Stimulated activated naive CD8-positive, alpha-beta T cell treated with anti-CD3 and anti-CD28 coated beads, Interleukin-15, Interleukin-2, amounts not matched to agents 100 ng/mL and 50 ng/mL, for 24 hours (primary cell): ENCODE results near the gene RSPH10B2.
"Not testable (repeated sequence)": the region's sequence is repeated elsewhere in the genome, so short reads cannot be mapped to it uniquely, and the experiment has no call there.

Experiments
- H3K27ac Mint-ChIP-seq: one replicate; pipeline ENCODE4 v1.8.0; 2021; ENCODE audit warnings: mild to moderate bottlenecking, mixed read lengths
- H3K27me3 Mint-ChIP-seq: one replicate; pipeline ENCODE4 v1.8.0; 2021; ENCODE audit warnings: mixed read lengths
- H3K36me3 Mint-ChIP-seq: one replicate; pipeline ENCODE4 v1.8.0; 2021; ENCODE audit warnings: low read depth, mixed read lengths
- H3K4me1 Mint-ChIP-seq: one replicate; pipeline ENCODE4 v1.8.0; 2021; ENCODE audit warnings: low read depth, mixed read lengths
- H3K4me3 Mint-ChIP-seq: one replicate; pipeline ENCODE4 v1.8.0; 2021; ENCODE audit warnings: mild to moderate bottlenecking, mixed read lengths
- H3K9me3 Mint-ChIP-seq: one replicate; pipeline ENCODE4 v1.8.0; 2021; ENCODE audit warnings: mixed read lengths

The RSPH10B2 gene

GRCh38 chr7:6753964-6754363, at the start of gene RSPH10B2:
RSPH10B2 (plus strand) TSS chr7:6754103; CDS start chr7:6757678, 3,575 bp downstream.
- not testable (repeated sequence) for H3K36me3 Mint-ChIP-seq, H3K9me3 Mint-ChIP-seq, H3K4me1 Mint-ChIP-seq, H3K4me3 Mint-ChIP-seq, H3K27ac Mint-ChIP-seq, H3K27me3 Mint-ChIP-seq

- Mint-ChIP-seq H3K4me1 (peaks cover 45% of the 10 kb centered on the region), H3K9me3 (peaks cover 28% of the 10 kb centered on the region), H3K36me3 (peaks cover 33% of the 10 kb centered on the region), H3K4me3 (peak overlapping the region; percentile 97), H3K27ac (peak overlapping the region; percentile 94), H3K27me3 (no peaks in the 10 kb centered on the region)
Measured at GRCh38 chr7:6705959-6706665, 47.8 kb upstream of the RSPH10B2 start.

- peak within 1 kb of the TSS; percentile 97 for H3K4me3 Mint-ChIP-seq
- H3K4me1 Mint-ChIP-seq, result peaks cover 40% of the 10 kb centered on the region
- H3K27me3 Mint-ChIP-seq, result no peaks in the 10 kb centered on the region
- peaks cover 33% of the 10 kb centered on the region for H3K36me3 Mint-ChIP-seq
- H3K27ac Mint-ChIP-seq, result peak within 1 kb of the TSS; percentile 94
- peaks cover 23% of the 10 kb centered on the region for H3K9me3 Mint-ChIP-seq
Measured at GRCh38 chr7:6706666-6707407, 47.1 kb upstream of the RSPH10B2 start, which contains the start of gene ZNF12. ZNF12 (minus strand) TSS chr7:6706947; CDS start chr7:6705173, 1,774 bp downstream.

- H3K27me3 Mint-ChIP-seq, result no peaks in the 10 kb centered on the region
- peaks cover 29% of the 10 kb centered on the region for H3K4me1 Mint-ChIP-seq
- H3K9me3 Mint-ChIP-seq, result peaks cover 13% of the 10 kb centered on the region
- no peak overlapping the region for H3K4me3 Mint-ChIP-seq
- H3K27ac Mint-ChIP-seq, result no peak overlapping the region
- H3K36me3 Mint-ChIP-seq, result peaks cover 25% of the 10 kb centered on the region
Measured at GRCh38 chr7:6708304-6708703, 45.6 kb upstream of the RSPH10B2 start.

- peaks cover 6% of the 10 kb centered on the region for H3K9me3 Mint-ChIP-seq
- no peak overlapping the region for H3K4me3 Mint-ChIP-seq
- peaks cover 21% of the 10 kb centered on the region for H3K4me1 Mint-ChIP-seq
- H3K27me3 Mint-ChIP-seq, result no peaks in the 10 kb centered on the region
- peaks cover 12% of the 10 kb centered on the region for H3K36me3 Mint-ChIP-seq
- no peak overlapping the region for H3K27ac Mint-ChIP-seq
Measured at GRCh38 chr7:6709808-6710207, 44.1 kb upstream of the RSPH10B2 start.

- Mint-ChIP-seq H3K27ac (no peak overlapping the region), H3K4me3 (no peak overlapping the region), H3K36me3 (no peaks in the 10 kb centered on the region), H3K4me1 (no peaks in the 10 kb centered on the region), H3K9me3 (no peaks in the 10 kb centered on the region), H3K27me3 (peaks cover 15% of the 10 kb centered on the region)
Measured at GRCh38 chr7:6714360-6714759, 39.5 kb upstream of the RSPH10B2 start.

GRCh38 chr7:6715898-6716297, 38.0 kb upstream of the RSPH10B2 start:
- H3K27me3 Mint-ChIP-seq, result peaks cover 15% of the 10 kb centered on the region
- H3K9me3 Mint-ChIP-seq, H3K27ac Mint-ChIP-seq, H3K4me3 Mint-ChIP-seq, H3K4me1 Mint-ChIP-seq, H3K36me3 Mint-ChIP-seq: not testable (repeated sequence)

GRCh38 chr7:6718124-6718523, 35.8 kb upstream of the RSPH10B2 start:
- Mint-ChIP-seq H3K4me1 (no peaks in the 10 kb centered on the region), H3K27ac (no peak overlapping the region), H3K27me3 (peaks cover 15% of the 10 kb centered on the region), H3K4me3 (no peak overlapping the region), H3K9me3 (no peaks in the 10 kb centered on the region), H3K36me3 (no peaks in the 10 kb centered on the region)

- H3K27ac Mint-ChIP-seq, H3K4me1 Mint-ChIP-seq, H3K9me3 Mint-ChIP-seq, H3K27me3 Mint-ChIP-seq, H3K4me3 Mint-ChIP-seq, H3K36me3 Mint-ChIP-seq: not testable (repeated sequence)
Measured at GRCh38 chr7:6724351-6724750, 29.6 kb upstream of the RSPH10B2 start.

- no peaks in the 10 kb centered on the region for H3K36me3 Mint-ChIP-seq
- H3K4me3 Mint-ChIP-seq, result no peak overlapping the region
- H3K9me3 Mint-ChIP-seq, result no peaks in the 10 kb centered on the region
- H3K27ac Mint-ChIP-seq, result no peak overlapping the region
- no peaks in the 10 kb centered on the region for H3K27me3 Mint-ChIP-seq
- peaks cover 9% of the 10 kb centered on the region for H3K4me1 Mint-ChIP-seq
Measured at GRCh38 chr7:6725003-6725402, 28.9 kb upstream of the RSPH10B2 start.

GRCh38 chr7:6726341-6726740, 27.6 kb upstream of the RSPH10B2 start:
- H3K36me3 Mint-ChIP-seq, H3K4me3 Mint-ChIP-seq: not testable (repeated sequence)
- H3K4me1 Mint-ChIP-seq, result peaks cover 20% of the 10 kb centered on the region

GRCh38 chr7:6727663-6728062, 26.2 kb upstream of the RSPH10B2 start:
- Mint-ChIP-seq H3K4me3 (no peak overlapping the region), H3K27ac (no peak overlapping the region), H3K4me1 (peaks cover 22% of the 10 kb centered on the region), H3K27me3 (no peaks in the 10 kb centered on the region), H3K36me3 (peaks cover 5% of the 10 kb centered on the region), H3K9me3 (no peaks in the 10 kb centered on the region)

More at GRCh38 chr7:6726341-6726740, 27.6 kb upstream of the RSPH10B2 start:
- H3K27ac Mint-ChIP-seq, H3K27me3 Mint-ChIP-seq, H3K9me3 Mint-ChIP-seq: not testable (repeated sequence)

GRCh38 chr7:6728893-6729491, 24.9 kb upstream of the RSPH10B2 start:
- not testable (repeated sequence) for H3K27me3 Mint-ChIP-seq, H3K9me3 Mint-ChIP-seq
- H3K4me1 Mint-ChIP-seq, result peaks cover 22% of the 10 kb centered on the region
- H3K4me3 Mint-ChIP-seq, result peak overlapping the region; percentile 91
- peak overlapping the region; percentile 95 for H3K27ac Mint-ChIP-seq
- peaks cover 18% of the 10 kb centered on the region for H3K36me3 Mint-ChIP-seq

GRCh38 chr7:6729492-6730342, 24.2 kb upstream of the RSPH10B2 start:
- Mint-ChIP-seq H3K9me3 (no peaks in the 10 kb centered on the region), H3K36me3 (peaks cover 25% of the 10 kb centered on the region), H3K4me3 (peak overlapping the region; percentile 91), H3K4me1 (peaks cover 22% of the 10 kb centered on the region), H3K27ac (peak overlapping the region; percentile 95), H3K27me3 (no peaks in the 10 kb centered on the region)

GRCh38 chr7:6730343-6730633, 23.6 kb upstream of the RSPH10B2 start:
- H3K4me3 Mint-ChIP-seq, result peak overlapping the region; percentile 91
- H3K4me1 Mint-ChIP-seq, result peaks cover 18% of the 10 kb centered on the region
- no peaks in the 10 kb centered on the region for H3K9me3 Mint-ChIP-seq
- H3K27me3 Mint-ChIP-seq, result no peaks in the 10 kb centered on the region
- H3K36me3 Mint-ChIP-seq, result peaks cover 29% of the 10 kb centered on the region
- peak overlapping the region; percentile 95 for H3K27ac Mint-ChIP-seq
